SK-N-MC (cell line): ENCODE data around the gene SPTLC3.

Experiments used
- EZH2 ChIP-seq: fragments of 200-600 bp; sonication (generic); IDR thresholded peaks from one replicate; pipeline ENCODE4 v1.6.1; 2017; ENCODE audit warnings: antibody characterized with exemption
- POLR2AphosphoS5 ChIP-seq: IDR thresholded peaks from 2 replicates; pipeline ENCODE4 v1.6.1; 2012; ENCODE audit warnings: mild to moderate bottlenecking, low read depth, low read length, borderline replicate concordance

- TF ChIP-seq POLR2AphosphoS5 (no peak), EZH2 (no peak)
Observed at GRCh38 chr20:13166437-13166836, 157.7 kb downstream of the SPTLC3 start.
